Hepatocyte (in vitro differentiated cells): ENCODE data around the gene SLC22A23.

ENCODE experiments used
- CTCF ChIP-seq: fragments of 200-600 bp; sonication (generic); IDR thresholded peaks from 2 replicates; pipeline ENCODE4 v1.5.1; 2016; ENCODE audit warnings: antibody characterized with exemption, mild to moderate bottlenecking; ENCODE audit not compliant: poor library complexity
- EZH2 ChIP-seq: fragments of 200-600 bp; sonication (generic); IDR thresholded peaks from 2 replicates; pipeline ENCODE4 v1.6.1; 2016; ENCODE audit warnings: antibody characterized with exemption, mild to moderate bottlenecking, borderline replicate concordance

- no peak for TF ChIP-seq CTCF
- no peak for TF ChIP-seq EZH2
Measured at GRCh38 chr6:3336066-3336786, 120.6 kb downstream of the SLC22A23 start.
